ENCODE results near the gene GABRG3.

DNA sequence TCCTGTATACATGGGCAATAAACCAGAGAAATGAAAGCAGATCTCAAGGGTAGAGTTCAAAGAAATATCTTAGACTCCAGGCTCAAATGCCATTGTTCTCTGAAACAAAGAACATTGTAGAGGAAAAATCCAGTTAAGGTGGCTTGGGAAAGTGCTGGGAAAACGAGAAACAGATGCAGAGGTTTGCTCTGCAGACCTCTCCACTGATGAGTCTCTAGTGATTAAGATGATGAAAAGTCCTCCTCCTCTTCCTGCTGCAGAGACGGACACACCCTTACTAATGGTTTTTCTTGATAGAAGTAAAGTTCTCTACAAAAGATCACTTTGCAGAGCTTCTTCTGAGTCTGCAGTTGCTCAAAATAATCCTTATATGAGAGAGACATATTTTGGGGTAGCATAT, 264.7 kb downstream of the GABRG3 start:
- TF ChIP-seq, protein P1, sequence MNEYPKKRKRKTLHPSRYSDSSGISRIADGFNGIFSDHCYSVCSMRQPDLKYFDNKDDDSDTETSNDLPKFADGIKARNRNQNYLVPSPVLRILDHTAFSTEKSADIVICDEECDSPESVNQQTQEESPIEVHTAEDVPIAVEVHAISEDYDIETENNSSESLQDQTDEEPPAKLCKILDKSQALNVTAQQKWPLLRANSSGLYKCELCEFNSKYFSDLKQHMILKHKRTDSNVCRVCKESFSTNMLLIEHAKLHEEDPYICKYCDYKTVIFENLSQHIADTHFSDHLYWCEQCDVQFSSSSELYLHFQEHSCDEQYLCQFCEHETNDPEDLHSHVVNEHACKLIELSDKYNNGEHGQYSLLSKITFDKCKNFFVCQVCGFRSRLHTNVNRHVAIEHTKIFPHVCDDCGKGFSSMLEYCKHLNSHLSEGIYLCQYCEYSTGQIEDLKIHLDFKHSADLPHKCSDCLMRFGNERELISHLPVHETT (tag by site-specific recombination; IDR thresholded peaks at IDR 0.05) = no peak
- TF ChIP-seq PRDM1 (tag by site-specific recombination; IDR thresholded peaks at IDR 0.05) (no peak), ZNF138 (tag by site-specific recombination; IDR thresholded peaks at IDR 0.05; ENCODE audit: borderline replicate concordance) (no peak), ZNF707 (tag by site-specific recombination; IDR thresholded peaks at IDR 0.05) (no peak), HOXA7 (CRISPR knock-in tag; IDR thresholded peaks at IDR 0.05; ENCODE audit: borderline replicate concordance) (no peak), ATF2 (tag by site-specific recombination; IDR thresholded peaks at IDR 0.05; ENCODE audit: low read depth) (no peak), ZNF416 (tag by site-specific recombination; IDR thresholded peaks at IDR 0.05) (no peak), ZNF214 (tag by site-specific recombination; IDR thresholded peaks at IDR 0.05; ENCODE audit: borderline replicate concordance) (no peak), ZNF23 (tag by site-specific recombination; IDR thresholded peaks at IDR 0.05; ENCODE audit: borderline replicate concordance) (no peak)
- TF ChIP-seq, protein P2, sequence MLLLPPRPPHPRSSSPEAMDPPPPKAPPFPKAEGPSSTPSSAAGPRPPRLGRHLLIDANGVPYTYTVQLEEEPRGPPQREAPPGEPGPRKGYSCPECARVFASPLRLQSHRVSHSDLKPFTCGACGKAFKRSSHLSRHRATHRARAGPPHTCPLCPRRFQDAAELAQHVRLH (tag by site-specific recombination; IDR thresholded peaks at IDR 0.05) = no peak
